Osteocyte (in vitro differentiated cells): ENCODE measurements around the gene BLOC1S2. TPM values are rescaled to one million over a fixed set of nuclear protein-coding genes. Genes with fewer than 3 reads are reported as not detected.

ENCODE experiments used
- DNase-seq: peaks from one replicate; pipeline ENCODE4 v3.0.0; 2021; ENCODE audit warnings: mixed read lengths; ENCODE audit not compliant: unreplicated experiment; ENCODE audit errors: extremely low spot score
- H3K27ac Mint-ChIP-seq: one replicate; pipeline ENCODE4 v1.8.0; 2021; ENCODE audit warnings: mild to moderate bottlenecking, mixed read lengths; ENCODE audit not compliant: unreplicated experiment
- H3K27me3 Mint-ChIP-seq: one replicate; pipeline ENCODE4 v1.8.0; 2021; ENCODE audit warnings: mixed read lengths; ENCODE audit not compliant: unreplicated experiment
- H3K36me3 Mint-ChIP-seq: one replicate; pipeline ENCODE4 v1.8.0; 2021; ENCODE audit warnings: mixed read lengths; ENCODE audit not compliant: unreplicated experiment
- H3K4me1 Mint-ChIP-seq: one replicate; pipeline ENCODE4 v1.8.0; 2021; ENCODE audit warnings: mixed read lengths; ENCODE audit not compliant: unreplicated experiment
- H3K4me3 Mint-ChIP-seq: one replicate; pipeline ENCODE4 v1.8.0; 2021; ENCODE audit warnings: mild to moderate bottlenecking, moderate library complexity, mixed read lengths; ENCODE audit not compliant: unreplicated experiment
- H3K9me3 Mint-ChIP-seq: one replicate; pipeline ENCODE4 v1.8.0; 2021; ENCODE audit warnings: mixed read lengths; ENCODE audit not compliant: unreplicated experiment
- total RNA-seq: library from RNA; stranded (reverse); gene quantifications from 2 replicates; pipeline ENCODE4 v1.2.1, GENCODE V29; 2021
- TF ChIP-seq, protein P1 (sequence below): fragments of 200-600 bp; sonication (generic); IDR thresholded peaks from 2 replicates; pipeline ENCODE4 v1.5.0; 2021; ENCODE audit warnings: antibody characterized with exemption, mild to moderate bottlenecking, moderate library complexity

The BLOC1S2 gene
- total RNA-seq, 1 donor from 2014 or later = 23.7 TPM

GRCh38 chr10:100267239-100268104 is 19.0 kb downstream of the BLOC1S2 start, which contains the start of gene CWF19L1:
TSS of gene CWF19L1 (minus strand) at chr10:100267638. CDS start at chr10:100267593, 45 bp downstream.
- TF ChIP-seq, protein P1, sequence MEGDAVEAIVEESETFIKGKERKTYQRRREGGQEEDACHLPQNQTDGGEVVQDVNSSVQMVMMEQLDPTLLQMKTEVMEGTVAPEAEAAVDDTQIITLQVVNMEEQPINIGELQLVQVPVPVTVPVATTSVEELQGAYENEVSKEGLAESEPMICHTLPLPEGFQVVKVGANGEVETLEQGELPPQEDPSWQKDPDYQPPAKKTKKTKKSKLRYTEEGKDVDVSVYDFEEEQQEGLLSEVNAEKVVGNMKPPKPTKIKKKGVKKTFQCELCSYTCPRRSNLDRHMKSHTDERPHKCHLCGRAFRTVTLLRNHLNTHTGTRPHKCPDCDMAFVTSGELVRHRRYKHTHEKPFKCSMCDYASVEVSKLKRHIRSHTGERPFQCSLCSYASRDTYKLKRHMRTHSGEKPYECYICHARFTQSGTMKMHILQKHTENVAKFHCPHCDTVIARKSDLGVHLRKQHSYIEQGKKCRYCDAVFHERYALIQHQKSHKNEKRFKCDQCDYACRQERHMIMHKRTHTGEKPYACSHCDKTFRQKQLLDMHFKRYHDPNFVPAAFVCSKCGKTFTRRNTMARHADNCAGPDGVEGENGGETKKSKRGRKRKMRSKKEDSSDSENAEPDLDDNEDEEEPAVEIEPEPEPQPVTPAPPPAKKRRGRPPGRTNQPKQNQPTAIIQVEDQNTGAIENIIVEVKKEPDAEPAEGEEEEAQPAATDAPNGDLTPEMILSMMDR = no peak
- Mint-ChIP-seq H3K27ac (peak within 1 kb of the TSS; percentile 99), H3K36me3 (peaks cover 10% of the 10 kb centered on the region), H3K27me3 (no peaks in the 10 kb centered on the region), H3K9me3 (peaks cover 8% of the 10 kb centered on the region), H3K4me1 (peaks cover 12% of the 10 kb centered on the region), H3K4me3 (peak within 1 kb of the TSS; percentile 99)
- DNase-seq = peak; percentile 90

- peak overlapping the region; percentile 52 for H3K4me3 Mint-ChIP-seq
- no peak overlapping the region for H3K27ac Mint-ChIP-seq
- H3K36me3 Mint-ChIP-seq = peaks cover 5% of the 10 kb centered on the region
- DNase-seq = no peak
- TF ChIP-seq, protein P1 = no peak
- H3K4me1 Mint-ChIP-seq = peaks cover 12% of the 10 kb centered on the region
- peaks cover under 1% of the 10 kb centered on the region for H3K9me3 Mint-ChIP-seq
- H3K27me3 Mint-ChIP-seq = no peaks in the 10 kb centered on the region
Measured at GRCh38 chr10:100265821-100266485, 20.5 kb downstream of the BLOC1S2 start.

GRCh38 chr10:100254191-100254590 is 32.3 kb downstream of the BLOC1S2 start:
- Mint-ChIP-seq H3K4me1 (no peaks in the 10 kb centered on the region), H3K9me3 (no peaks in the 10 kb centered on the region), H3K36me3 (peaks cover 46% of the 10 kb centered on the region), H3K4me3 (no peak overlapping the region), H3K27ac (no peak overlapping the region), H3K27me3 (no peaks in the 10 kb centered on the region)
- TF ChIP-seq, protein P1 = no peak
- DNase-seq = no peak

DNA sequence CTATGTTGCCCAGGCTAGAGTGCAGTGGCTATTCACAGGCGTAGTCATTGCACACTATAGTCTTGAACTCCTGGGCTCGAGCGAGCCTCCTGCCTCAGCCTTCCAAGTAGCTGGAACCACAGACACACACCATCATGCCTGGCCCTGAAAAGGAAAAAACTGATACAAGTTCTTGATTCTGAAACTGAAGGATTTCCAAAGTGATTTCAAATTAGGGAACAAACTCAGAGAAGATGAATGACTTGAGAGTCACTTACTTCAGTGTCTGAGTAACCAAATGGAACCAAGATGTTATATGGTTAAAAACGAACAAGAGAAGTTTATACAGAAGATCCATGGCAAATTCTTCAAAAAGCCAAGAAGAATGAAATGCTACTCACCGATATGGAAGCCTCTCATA is 33.4 kb downstream of the BLOC1S2 start:
- Mint-ChIP-seq H3K36me3 (peaks cover 41% of the 10 kb centered on the region), H3K4me3 (no peak overlapping the region), H3K4me1 (no peaks in the 10 kb centered on the region), H3K27ac (no peak overlapping the region), H3K27me3 (no peaks in the 10 kb centered on the region), H3K9me3 (no peaks in the 10 kb centered on the region)
- no peak for DNase-seq
- TF ChIP-seq, protein P1 = no peak

GRCh38 chr10:100248820-100249219 is 37.7 kb downstream of the BLOC1S2 start:
- no peak overlapping the region for H3K27ac Mint-ChIP-seq
- H3K36me3 Mint-ChIP-seq = peaks cover 35% of the 10 kb centered on the region

More at GRCh38 chr10:100248820-100249219, 37.7 kb downstream of the BLOC1S2 start:
- H3K4me1 Mint-ChIP-seq = no peaks in the 10 kb centered on the region
- H3K4me3 Mint-ChIP-seq = no peak overlapping the region
- no peak for DNase-seq
- H3K9me3 Mint-ChIP-seq = no peaks in the 10 kb centered on the region
- H3K27me3 Mint-ChIP-seq = no peaks in the 10 kb centered on the region
- TF ChIP-seq, protein P1 = no peak
